Measurements from ENCODE around the gene DENND4A.

- TF ChIP-seq CTCF (IDR thresholded peaks at IDR 0.05 in 4 of 5, conservative IDR thresholded peaks at IDR 0.05 in 1 of 5) (no peak), POLR2A (IDR thresholded peaks at IDR 0.05) (no peak)
These were observed 557 bp downstream of the DENND4A start for GRCh38 chr15:65791335-65792137.
